HCT116 (cell line): ENCODE data around the gene GBGT1. TPM values are rescaled to one million over a fixed set of nuclear protein-coding genes. Genes with fewer than 3 reads are reported as not detected.
A peak's percentile ranks its signal among the peaks of the same experiment; 100 is the strongest.
"Not testable (repeated sequence)": the region's sequence is repeated elsewhere in the genome, so short reads cannot be mapped to it uniquely, and the experiment has no call there.

Experiments
- ATAC-seq: fragments of 200-7000 bp; cut with Tn5 transposase; 2 replicates; pipeline ENCODE4 v1.9.1; 2020; ENCODE audit warnings: mild to moderate bottlenecking, moderate library complexity
- BruUV-seq: library from RNA; stranded (reverse); fragments of 400-500 nt; replicated peaks from 2 replicates; lab custom pipeline; 2021; lab: Mats Ljungman, UMichigan
- CTCF ChIA-PET: fragments of 300-600 bp; sonication (Branson Sonifier 250); formaldehyde crosslinking; loops from one replicate; lab custom pipeline; 2021; ENCODE audit warnings: antibody characterized with exemption; lab: Charles Lee
- POLR2A ChIA-PET: fragments of 300-600, 350-600 bp; sonication (Branson Sonifier 250); formaldehyde crosslinking; loops from one replicate; lab custom pipeline; 2021; ENCODE audit warnings: antibody characterized with exemption; lab: Charles Lee
- RAD21 ChIA-PET, 2 experiments: fragments of 300-600 bp; sonication (Branson Sonifier 250); formaldehyde crosslinking; loops; one replicate each; lab custom pipeline; 2023; ENCODE audit warnings: low total read pairs in 2 of 2; ENCODE audit not compliant: uncharacterized antibody in 2 of 2, unreplicated experiment in 2 of 2, low non-redundant PET in 1 of 2; lab: Charles Lee
- DNase-seq: peaks from one replicate; pipeline ENCODE4 v3.0.0-alpha.2; 2010; ENCODE audit warnings: low read depth, low spot score
- H2AFZ ChIP-seq: fragments of 200-600 bp; shearing (Covaris generic), sonication (generic); 2 replicates; pipeline ENCODE4 v1.6.1; 2017; ENCODE audit warnings: low read depth, mixed run types, mixed read lengths, antibody characterized with exemption, low read length; ENCODE audit not compliant: poor library complexity, severe bottlenecking
- H3K27ac ChIP-seq: 2 replicates; pipeline ENCODE4 v1.5.1; 2012; ENCODE audit warnings: low read depth, low read length
- H3K27me3 ChIP-seq: fragments of 200-600 bp; sonication (generic); 2 replicates; pipeline ENCODE4 v1.6.1; 2016; ENCODE audit warnings: mixed run types, low read length, mixed read lengths; ENCODE audit not compliant: insufficient read depth
- H3K36me3 ChIP-seq, 2 experiments: fragments of 200-500 bp in 1 of 2; fragments of 200-600 bp in 1 of 2; sonication (Bioruptor generic) in 1 of 2; sonication (generic) in 1 of 2; 2 replicates each; pipeline versions ENCODE4 v1.5.1 to v1.6.1; 2014 to 2016; ENCODE audit warnings: low read length in 2 of 2, inconsistent platforms in 1 of 2, mixed read lengths in 1 of 2, mixed run types in 1 of 2; ENCODE audit not compliant: insufficient read depth in 2 of 2, control insufficient read depth in 1 of 2
- H3K4me1 ChIP-seq, 2 experiments: fragments of 200-600 bp in 1 of 2; sonication (generic) in 1 of 2; 2 replicates each; pipeline versions ENCODE4 v1.5.1 to v1.6.1; 2012 to 2017; ENCODE audit warnings: low read length in 2 of 2, inconsistent platforms in 1 of 2, mild to moderate bottlenecking in 1 of 2, mixed read lengths in 1 of 2, mixed run types in 1 of 2, moderate library complexity in 1 of 2; ENCODE audit not compliant: insufficient read depth in 2 of 2, control insufficient read depth in 1 of 2
- H3K4me2 ChIP-seq: fragments of 200-600 bp; sonication (generic); 2 replicates; pipeline ENCODE4 v1.6.1; 2017; ENCODE audit warnings: mixed run types, low read length, mixed read lengths
- H3K4me3 ChIP-seq, 2 experiments: fragments of 200-600 bp in 1 of 2; sonication (generic) in 1 of 2; replicated peaks in 1 of 2; 2 replicates each; pipeline ENCODE4 v1.5.1; 2011 to 2016; ENCODE audit warnings: low read length in 2 of 2, control low read depth in 1 of 2, low read depth in 1 of 2, mild to moderate bottlenecking in 1 of 2, mixed read lengths in 1 of 2, mixed run types in 1 of 2
- H3K79me2 ChIP-seq: fragments of 200-600 bp; sonication (generic); 2 replicates; pipeline ENCODE4 v1.6.1; 2017; ENCODE audit warnings: mild to moderate bottlenecking, mixed run types, low read length, moderate library complexity, mixed read lengths; ENCODE audit not compliant: insufficient read depth
- H3K9ac ChIP-seq: fragments of 200-600 bp; sonication (generic); 2 replicates; pipeline ENCODE4 v1.6.1; 2016; ENCODE audit warnings: low read length, mixed read lengths
- H3K9me2 ChIP-seq: fragments of 200-600 bp; sonication (generic), shearing (Covaris generic); 2 replicates; pipeline ENCODE4 v1.6.1; 2017; ENCODE audit warnings: mixed run types, mild to moderate bottlenecking, moderate library complexity; ENCODE audit not compliant: insufficient read depth
- H3K9me3 ChIP-seq, 2 experiments: fragments of 200-500 bp in 1 of 2; fragments of 200-600 bp in 1 of 2; sonication (Bioruptor generic) in 1 of 2; sonication (generic) in 1 of 2; 2 replicates each; pipeline ENCODE4 v1.6.1; 2014 to 2017; ENCODE audit warnings: low read length in 2 of 2, mixed read lengths in 2 of 2, inconsistent platforms in 1 of 2, low read depth in 1 of 2, mild to moderate bottlenecking in 1 of 2, mixed run types in 1 of 2, moderate library complexity in 1 of 2; ENCODE audit not compliant: control insufficient read depth in 1 of 2, insufficient read depth in 1 of 2
- H4K20me1 ChIP-seq: fragments of 200-600 bp; sonication (generic), shearing (Covaris generic); 2 replicates; pipeline ENCODE4 v1.6.1; 2017; ENCODE audit warnings: mixed run types, mild to moderate bottlenecking, moderate library complexity; ENCODE audit not compliant: insufficient read depth
- FOSL1 ChIP-seq: IDR thresholded peaks from 2 replicates; pipeline ENCODE4 v1.6.1; 2012; ENCODE audit warnings: low read depth
- MAX ChIP-seq: IDR thresholded peaks from 2 replicates; pipeline ENCODE4 v1.6.1; 2012
- intact Hi-C: fragments of 100-400 bp; cut with micrococcal nuclease; formaldehyde crosslinking; loops from 2 replicates; pipeline ENCODE4 v1.10.0; 2022
- total RNA-seq: library from RNA; stranded (reverse); gene quantifications from one replicate; pipeline ENCODE4 v1.2.1, GENCODE V29; 2021; ENCODE audit not compliant: unreplicated experiment

The GBGT1 gene
- total RNA-seq, 1 experiment from 2014 or later, result 0.34 TPM

GRCh38 chr9:133210202-133210532 lies 46.5 kb upstream of the GBGT1 start:
- Histone ChIP-seq H3K36me3 (no peaks in the 10 kb centered on the region), H3K9ac (no peak overlapping the region), H2AFZ (no peak overlapping the region), H3K4me2 (peak overlapping the region; percentile 27; the same call in 1 of the 2 replicates), H3K9me3 (no peaks in the 10 kb centered on the region; a peak in 1 of 4 replicates), H3K27me3 (peaks cover 12% of the 10 kb centered on the region; the same call in 1 of the 2 replicates), H3K9me2 (no peaks in the 10 kb centered on the region), H3K79me2 (no peaks in the 10 kb centered on the region), H4K20me1 (no peaks in the 10 kb centered on the region), H3K4me1 (peaks cover 0 to 24% of the 10 kb centered on the region in 2 experiments; a peak in 2 of 4 replicates), H3K4me3 (no peak overlapping the region), H3K27ac (no peak overlapping the region)
- ChIA-PET POLR2A (no interaction called here), CTCF (no interaction called here), RAD21 (no interaction called here)
- ATAC-seq (peak; percentile 67), DNase-seq (peak; percentile 8)
- TF ChIP-seq MAX, result no peak
- 0 out of 2 replicates have a peak, but pooled peaks have one; percentile 16 for TF ChIP-seq FOSL1
- intact Hi-C loops, result no loop called here
- BruUV-seq, result no TSS peak

DNA sequence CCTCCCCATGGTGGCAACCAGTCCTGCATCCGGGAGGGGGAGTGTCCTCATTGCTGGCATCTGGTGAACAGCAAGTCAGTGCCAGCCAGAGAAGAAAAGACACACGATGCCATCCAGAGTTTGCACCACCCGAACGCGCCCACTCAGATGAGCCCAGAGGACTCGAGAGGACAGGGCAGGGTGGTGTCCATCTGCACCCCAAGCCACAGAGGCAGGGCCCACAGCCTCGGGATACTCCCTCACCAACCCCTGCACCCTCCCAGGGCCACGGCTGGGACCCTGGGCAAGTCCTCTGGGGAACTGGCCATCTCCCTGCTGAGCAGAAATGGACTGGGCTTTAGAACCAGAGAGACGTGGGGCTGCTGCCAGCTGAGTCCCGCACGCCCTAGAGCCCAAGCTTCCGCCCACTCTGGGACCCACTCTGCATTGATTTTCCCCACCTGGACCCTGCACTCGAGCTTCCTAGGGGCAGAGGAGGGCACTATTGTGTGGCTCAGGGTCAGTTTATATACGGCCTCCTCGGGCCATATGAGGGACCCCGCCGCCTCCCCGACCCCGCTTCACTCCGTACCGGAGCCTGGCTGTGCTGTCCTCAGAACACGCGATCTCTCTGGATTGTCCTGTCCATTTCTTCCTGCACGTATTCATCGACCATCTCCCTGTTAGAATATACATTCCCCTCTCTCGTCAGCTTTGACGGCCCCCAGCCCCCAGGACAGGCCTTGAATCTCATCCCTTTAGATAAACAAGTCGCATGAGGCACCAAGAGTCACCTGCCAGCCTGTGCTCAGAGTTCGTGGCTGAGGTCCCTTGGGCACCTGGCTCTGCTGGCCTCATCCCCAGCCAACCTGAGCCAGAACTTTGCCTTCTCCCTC lies 45.9 kb upstream of the GBGT1 start:
- BruUV-seq, intact Hi-C loops, H3K9ac ChIP-seq, H3K9me3 ChIP-seq, H3K27ac ChIP-seq, H3K36me3 ChIP-seq, POLR2A ChIA-PET, RAD21 ChIA-PET, H3K79me2 ChIP-seq, DNase-seq, H3K27me3 ChIP-seq, H2AFZ ChIP-seq, H3K4me3 ChIP-seq, H3K9me2 ChIP-seq, H4K20me1 ChIP-seq, CTCF ChIA-PET: not testable (repeated sequence)
- 0 out of 2 replicates have a peak, but pooled peaks have one; percentile 6 for ATAC-seq
- Histone ChIP-seq H3K4me1 (peaks cover 0 to 21% of the 10 kb centered on the region in 2 experiments; a peak in 2 of 4 replicates), H3K4me2 (peak overlapping the region; percentile 27; the same call in 1 of the 2 replicates)

GRCh38 chr9:133208880-133209300 lies 45.2 kb upstream of the GBGT1 start, which contains the start of gene OBP2B:
TSS of gene OBP2B (minus strand) at chr9:133209250. CDS start at chr9:133209199, 51 bp downstream.
- BruUV-seq, H3K9me2 ChIP-seq, intact Hi-C loops, CTCF ChIA-PET, H4K20me1 ChIP-seq, ATAC-seq, H3K27me3 ChIP-seq, H3K4me3 ChIP-seq, H3K27ac ChIP-seq, H2AFZ ChIP-seq, H3K79me2 ChIP-seq, H3K9ac ChIP-seq, H3K9me3 ChIP-seq, DNase-seq, H3K36me3 ChIP-seq, POLR2A ChIA-PET: not testable (repeated sequence)
- H3K4me2 ChIP-seq, result peak within 1 kb of the TSS; percentile 27; the same call in 1 of the 2 replicates
- RAD21 ChIA-PET, result interaction anchor here in 1 of 2 experiments (0.6 kb wide), 1 partner anchor 32 kb away, joined by 3 read pairs; no protein-coding TSS in a partner anchor
- H3K4me1 ChIP-seq, result peaks cover 0 to 14% of the 10 kb centered on the region in 2 experiments; a peak in 2 of 4 replicates

DNA sequence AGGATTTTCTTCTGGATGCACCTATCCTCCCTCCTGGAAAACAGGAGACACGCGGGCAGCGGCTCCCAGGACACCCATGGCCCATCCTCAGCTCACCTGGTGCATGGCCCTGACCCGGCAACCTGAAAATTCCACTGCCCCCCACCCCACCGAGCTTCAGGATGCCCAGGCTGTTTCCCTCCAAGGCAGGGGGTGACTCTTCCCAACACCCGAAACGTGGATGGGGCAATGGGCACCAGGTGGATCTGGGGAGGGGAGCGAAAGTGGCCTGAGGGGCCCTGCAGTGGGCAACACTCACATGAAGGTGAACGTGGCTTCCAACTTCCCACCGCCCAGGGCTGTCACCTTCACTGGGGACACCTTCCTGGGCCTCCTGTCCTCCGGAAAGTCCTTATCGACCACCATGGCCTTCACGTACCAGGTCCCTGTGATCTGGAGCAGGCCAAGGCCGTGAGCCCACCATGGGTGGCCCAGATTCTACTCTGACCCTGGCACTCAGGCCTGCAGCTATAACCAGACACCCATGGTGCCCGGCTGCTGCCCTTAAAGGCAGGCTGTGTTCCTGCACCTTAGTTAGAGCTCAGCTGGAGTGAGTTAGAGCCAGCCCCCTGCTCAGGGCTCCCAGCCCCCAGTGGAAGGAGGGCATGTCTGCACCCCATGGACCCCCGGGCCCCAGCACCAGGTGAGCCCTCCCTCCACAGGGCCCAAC lies 44.6 kb upstream of the GBGT1 start:
- H3K27me3 ChIP-seq, DNase-seq, H2AFZ ChIP-seq, H3K9me3 ChIP-seq, H3K27ac ChIP-seq, H3K36me3 ChIP-seq, CTCF ChIA-PET, H3K4me2 ChIP-seq, BruUV-seq, H3K79me2 ChIP-seq, H3K9me2 ChIP-seq, POLR2A ChIA-PET, ATAC-seq, H3K4me3 ChIP-seq, intact Hi-C loops, H3K9ac ChIP-seq, H4K20me1 ChIP-seq: not testable (repeated sequence)
- RAD21 ChIA-PET, result interaction anchor here in 1 of 2 experiments (0.6 kb wide), 1 partner anchor 32 kb away, joined by 3 read pairs; no protein-coding TSS in a partner anchor
- H3K4me1 ChIP-seq, result peaks cover 0 to 13% of the 10 kb centered on the region in 2 experiments; a peak in 1 of 4 replicates
